Calu3 (cell line): Measurements from ENCODE around the gene CLDND2. TPM values are rescaled to one million over a fixed set of nuclear protein-coding genes. Genes with fewer than 3 reads are reported as not detected.

Source experiments
- BruUV-seq: library from RNA; stranded (reverse); fragments of 400-500 nt; replicated peaks from 2 replicates; lab custom pipeline; 2021; lab: Mats Ljungman, UMichigan
- CTCF ChIA-PET: fragments of 300-600 bp; sonication (Branson Sonifier 250); formaldehyde crosslinking; loops from one replicate; lab custom pipeline; 2022; ENCODE audit warnings: antibody characterized with exemption; lab: Charles Lee
- DNase-seq: peaks from one replicate; pipeline ENCODE4 v3.0.0; 2022
- H3K27ac Mint-ChIP-seq: one replicate; pipeline ENCODE4 v1.8.0; 2022; ENCODE audit warnings: mixed read lengths; ENCODE audit not compliant: unreplicated experiment
- H3K27me3 Mint-ChIP-seq: one replicate; pipeline ENCODE4 v1.8.0; 2022; ENCODE audit warnings: mixed read lengths; ENCODE audit not compliant: unreplicated experiment
- H3K36me3 Mint-ChIP-seq: one replicate; pipeline ENCODE4 v1.8.0; 2022; ENCODE audit warnings: mild to moderate bottlenecking, moderate library complexity, mixed read lengths; ENCODE audit not compliant: insufficient read depth, unreplicated experiment
- H3K4me1 Mint-ChIP-seq: one replicate; pipeline ENCODE4 v1.8.0; 2022; ENCODE audit warnings: mild to moderate bottlenecking, low read depth, mixed read lengths; ENCODE audit not compliant: unreplicated experiment
- H3K4me3 Mint-ChIP-seq: one replicate; pipeline ENCODE4 v1.8.0; 2022; ENCODE audit warnings: mild to moderate bottlenecking, low read depth, moderate library complexity, mixed read lengths; ENCODE audit not compliant: unreplicated experiment
- H3K9me3 Mint-ChIP-seq: one replicate; pipeline ENCODE4 v1.8.0; 2022; ENCODE audit warnings: low read depth, mixed read lengths; ENCODE audit not compliant: unreplicated experiment
- CTCF ChIP-seq: fragments of 200-600 bp; IDR thresholded peaks from one replicate; pipeline ENCODE4 v1.8.0; 2022; ENCODE audit warnings: antibody characterized with exemption; ENCODE audit not compliant: unreplicated experiment
- intact Hi-C: fragments of 100-400 bp; cut with micrococcal nuclease; formaldehyde crosslinking; loops from one replicate; pipeline ENCODE4 v1.10.0; 2022; ENCODE audit not compliant: unreplicated experiment
- total RNA-seq: library from RNA; stranded (reverse); gene quantifications from 2 replicates; pipeline ENCODE4 v1.2.3, GENCODE V29; 2022

Gene CLDND2
- total RNA-seq, 1 experiment from 2014 or later, result 1.2 TPM

- DNase-seq, result no peak
- intact Hi-C loops, result no loop called here
- H3K27ac Mint-ChIP-seq, result no peak overlapping the region
- H3K36me3 Mint-ChIP-seq, result no peaks in the 10 kb centered on the region
- TF ChIP-seq CTCF, result no peak
- peaks cover 3% of the 10 kb centered on the region for H3K9me3 Mint-ChIP-seq
- no TSS peak for BruUV-seq
- H3K27me3 Mint-ChIP-seq, result peaks cover 73% of the 10 kb centered on the region
- CTCF ChIA-PET, result no interaction called here
- H3K4me1 Mint-ChIP-seq, result no peaks in the 10 kb centered on the region
- H3K4me3 Mint-ChIP-seq, result no peak overlapping the region
Observed at GRCh38 chr19:51317968-51318367, 50.8 kb downstream of the CLDND2 start.

- intact Hi-C loops, result no loop called here
- no peaks in the 10 kb centered on the region for H3K36me3 Mint-ChIP-seq
- no peaks in the 10 kb centered on the region for H3K4me1 Mint-ChIP-seq
- CTCF ChIA-PET, result interaction anchor here (0.5 to 1.0 kb wide), 2 partner anchors 10 to 36 kb away, joined by 3 read pairs; no protein-coding TSS in a partner anchor
- H3K4me3 Mint-ChIP-seq, result no peak overlapping the region
- H3K9me3 Mint-ChIP-seq, result peaks cover 3% of the 10 kb centered on the region
- peaks cover 73% of the 10 kb centered on the region for H3K27me3 Mint-ChIP-seq
- BruUV-seq, result no TSS peak
- no peak for DNase-seq
- H3K27ac Mint-ChIP-seq, result no peak overlapping the region
- TF ChIP-seq CTCF, result no peak
Observed at GRCh38 chr19:51317376-51317775, 51.4 kb downstream of the CLDND2 start.

Other genes with a start within 250 kb of the CLDND2 start
- gene SIGLEC9, start 244.1 kb downstream of the CLDND2 start, total RNA-seq, result not detected in 2 replicates
- not detected in 2 replicates for gene SIGLEC7, start 226.7 kb downstream of the CLDND2 start, total RNA-seq
- not detected in 2 replicates for gene CD33, start 143.9 kb downstream of the CLDND2 start, total RNA-seq
- gene SIGLECL1, start 117.9 kb downstream of the CLDND2 start, total RNA-seq, result not detected in 2 replicates
- gene IGLON5, start 57.4 kb downstream of the CLDND2 start, total RNA-seq, result not detected in 2 replicates
- 3.0 and 3.6 TPM in 2 replicates for gene VSIG10L, start 26.9 kb downstream of the CLDND2 start, total RNA-seq
- 203 and 213 TPM in 2 replicates for gene ETFB, start 2.6 kb downstream of the CLDND2 start, total RNA-seq
- not detected in 2 replicates for gene NKG7, start 3.7 kb upstream of the CLDND2 start, total RNA-seq
- gene LIM2, start 19.0 kb upstream of the CLDND2 start, total RNA-seq, result not detected in 2 replicates
- gene C19orf84, start 21.6 kb upstream of the CLDND2 start, total RNA-seq, result not detected in 2 replicates
- not detected in 2 replicates for gene SIGLEC10, start 48.6 kb upstream of the CLDND2 start, total RNA-seq
- not detected in 2 replicates for gene SIGLEC8, start 89.5 kb upstream of the CLDND2 start, total RNA-seq
- not detected in 2 replicates for gene CEACAM18, start 109.5 kb upstream of the CLDND2 start, total RNA-seq
- gene SIGLEC12, start 132.8 kb upstream of the CLDND2 start, total RNA-seq, result not detected in 2 replicates
- not detected in 2 replicates for gene SIGLEC6, start 162.7 kb upstream of the CLDND2 start, total RNA-seq
- gene ZNF175, start 202.3 kb upstream of the CLDND2 start, total RNA-seq, result 10.2 and 16.1 TPM in 2 replicates